ENCODE results near the gene C16orf95. TPM values are rescaled to one million over a fixed set of nuclear protein-coding genes. Genes with fewer than 3 reads are reported as not detected.

The C16orf95 gene
- total and polyA plus RNA-seq, 4 donors: 0.48 to 4.3 (median 2.1) TPM

DNA sequence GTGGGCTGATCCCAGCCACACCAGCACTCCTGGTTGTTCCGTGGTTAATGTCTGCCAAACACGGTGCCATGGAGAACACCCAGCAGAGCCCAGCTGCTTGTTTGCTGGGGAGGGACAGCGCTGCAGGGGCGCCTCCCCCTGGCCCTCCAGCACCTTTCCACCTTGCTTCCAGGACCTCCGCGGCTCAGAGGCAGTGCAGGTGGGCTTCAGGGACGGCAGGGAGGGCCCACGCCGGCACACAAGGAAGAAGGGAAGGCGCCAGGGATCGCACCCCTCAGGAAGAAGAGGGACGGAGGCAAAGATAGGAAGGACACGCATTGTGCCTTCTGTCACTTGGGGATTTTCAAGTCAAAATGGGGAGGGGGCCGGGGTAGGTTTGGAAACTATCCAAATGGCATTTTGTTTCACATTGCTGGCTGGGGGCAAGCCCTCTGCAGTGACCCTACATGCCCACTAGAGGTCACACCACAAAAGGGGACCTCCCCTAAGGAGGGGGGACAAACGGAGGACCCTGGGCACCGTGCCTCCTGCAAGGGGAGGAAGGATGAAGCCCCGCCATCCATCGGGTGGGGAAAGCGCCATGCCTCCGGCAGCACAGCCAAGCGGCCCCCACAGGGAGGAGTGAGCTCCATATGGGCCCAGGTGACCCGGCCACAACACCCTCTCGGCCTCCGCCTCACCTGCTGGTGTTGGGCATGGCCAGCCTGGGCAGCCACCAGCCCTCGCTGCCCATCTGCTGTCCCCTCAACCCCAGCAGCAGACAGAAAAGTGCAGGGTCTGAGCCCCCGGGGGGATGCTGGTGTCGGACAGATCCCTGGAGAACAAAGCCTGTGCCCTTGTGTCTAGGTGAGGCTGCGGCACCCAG is 7.5 kb upstream of the C16orf95 start:
- no peak overlapping the region for H3K4me3 ChIP-seq

DNA sequence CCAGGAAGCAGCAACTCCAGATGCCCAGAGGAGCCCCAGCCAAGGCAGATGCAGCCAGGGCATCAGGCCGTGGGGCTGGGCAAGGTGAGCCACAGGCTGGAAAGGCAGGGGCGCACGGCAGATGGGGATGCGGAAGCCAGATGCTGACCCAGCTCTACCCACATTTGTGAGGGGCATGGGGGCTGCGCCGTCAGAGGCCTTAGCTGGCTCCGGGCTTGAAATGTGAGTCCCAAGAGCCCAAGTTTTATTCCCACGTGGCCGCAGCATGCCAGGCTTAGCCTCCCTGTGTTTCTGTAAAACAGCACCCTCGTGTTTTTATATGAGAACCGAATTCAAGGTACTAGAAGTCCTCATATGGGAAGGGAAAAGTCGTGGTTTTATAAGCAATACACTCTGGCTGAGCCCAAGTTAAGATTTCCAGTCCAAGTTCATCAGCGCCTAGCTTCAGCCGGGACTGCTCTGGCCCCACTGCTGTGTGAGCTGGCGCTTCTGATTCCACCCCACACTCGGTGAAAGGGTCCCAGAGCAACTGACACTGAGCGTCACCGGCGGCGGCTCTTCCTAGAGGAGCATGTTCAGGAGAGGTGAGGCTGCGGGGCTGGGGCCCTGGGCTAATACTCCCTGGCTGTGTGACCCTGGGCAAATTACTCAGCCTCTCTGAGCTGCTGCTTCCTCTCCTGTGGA is 6.7 kb upstream of the C16orf95 start:
- Histone ChIP-seq H3K4me3 (no peak overlapping the region), H3K27me3 (ENCODE audit: control insufficient read depth in 3 of 3, insufficient read depth in 3 of 3, low read length in 2 of 3) (no peaks in the 10 kb centered on the region), H3K9ac (ENCODE audit: insufficient read depth in 1 of 2, low read length in 2 of 2) (no peak overlapping the region), H3K4me1 (ENCODE audit: control insufficient read depth in 5 of 5, insufficient read depth in 5 of 5, low read length in 5 of 5) (peaks cover 0 to 13% (median 4%) of the 10 kb centered on the region in 5 donors), H3K9me3 (ENCODE audit: control insufficient read depth in 4 of 4, insufficient read depth in 3 of 4, low read length in 3 of 4) (no peaks in the 10 kb centered on the region), H3K27ac (ENCODE audit: low read depth in 1 of 2, low read length in 1 of 2) (no peak overlapping the region), H3K36me3 (ENCODE audit: control insufficient read depth in 4 of 4, insufficient read depth in 4 of 4, low read length in 4 of 4) (peaks cover 0 to 8% (median 5%) of the 10 kb centered on the region in 4 donors)
- DNase-seq: no peak
- no peak for ATAC-seq (ENCODE audit: insufficient read depth, low FRiP score)
- WGBS, 2 donors: 92 to 94% methylated on average over 21 of the region's 21 CpGs
- TF ChIP-seq, protein P1, sequence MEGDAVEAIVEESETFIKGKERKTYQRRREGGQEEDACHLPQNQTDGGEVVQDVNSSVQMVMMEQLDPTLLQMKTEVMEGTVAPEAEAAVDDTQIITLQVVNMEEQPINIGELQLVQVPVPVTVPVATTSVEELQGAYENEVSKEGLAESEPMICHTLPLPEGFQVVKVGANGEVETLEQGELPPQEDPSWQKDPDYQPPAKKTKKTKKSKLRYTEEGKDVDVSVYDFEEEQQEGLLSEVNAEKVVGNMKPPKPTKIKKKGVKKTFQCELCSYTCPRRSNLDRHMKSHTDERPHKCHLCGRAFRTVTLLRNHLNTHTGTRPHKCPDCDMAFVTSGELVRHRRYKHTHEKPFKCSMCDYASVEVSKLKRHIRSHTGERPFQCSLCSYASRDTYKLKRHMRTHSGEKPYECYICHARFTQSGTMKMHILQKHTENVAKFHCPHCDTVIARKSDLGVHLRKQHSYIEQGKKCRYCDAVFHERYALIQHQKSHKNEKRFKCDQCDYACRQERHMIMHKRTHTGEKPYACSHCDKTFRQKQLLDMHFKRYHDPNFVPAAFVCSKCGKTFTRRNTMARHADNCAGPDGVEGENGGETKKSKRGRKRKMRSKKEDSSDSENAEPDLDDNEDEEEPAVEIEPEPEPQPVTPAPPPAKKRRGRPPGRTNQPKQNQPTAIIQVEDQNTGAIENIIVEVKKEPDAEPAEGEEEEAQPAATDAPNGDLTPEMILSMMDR (IDR thresholded peaks at IDR 0.05; ENCODE audit: control extremely low read depth, extremely low read depth): no peak

More for the DNA sequence above, 7.5 kb upstream of the C16orf95 start:
- peaks cover 0 to 15% (median 6%) of the 10 kb centered on the region in 4 donors for H3K36me3 ChIP-seq (ENCODE audit: control insufficient read depth in 4 of 4, insufficient read depth in 4 of 4, low read length in 4 of 4)
- no peaks in the 10 kb centered on the region for H3K27me3 ChIP-seq (ENCODE audit: control insufficient read depth in 3 of 3, insufficient read depth in 3 of 3, low read length in 2 of 3)
- DNase-seq (peak; percentile 42 to 72 (median 47)), ATAC-seq (ENCODE audit: insufficient read depth, low FRiP score) (no peak)
- no peak overlapping the region for H3K27ac ChIP-seq (ENCODE audit: low read depth in 1 of 2, low read length in 1 of 2)
- H3K4me1 ChIP-seq (ENCODE audit: control insufficient read depth in 5 of 5, insufficient read depth in 5 of 5, low read length in 5 of 5): peaks cover 0 to 13% (median 4%) of the 10 kb centered on the region in 5 donors
- WGBS, 2 donors: 56 to 59% methylated on average over 26 to 28 of the region's 28 CpGs
- no peak overlapping the region for H3K9ac ChIP-seq (ENCODE audit: insufficient read depth in 1 of 2, low read length in 2 of 2)
- H3K9me3 ChIP-seq (ENCODE audit: control insufficient read depth in 4 of 4, insufficient read depth in 3 of 4, low read length in 3 of 4): no peaks in the 10 kb centered on the region
- TF ChIP-seq, protein P1 (IDR thresholded peaks at IDR 0.05; ENCODE audit: control extremely low read depth, extremely low read depth): peak; percentile 58

DNA sequence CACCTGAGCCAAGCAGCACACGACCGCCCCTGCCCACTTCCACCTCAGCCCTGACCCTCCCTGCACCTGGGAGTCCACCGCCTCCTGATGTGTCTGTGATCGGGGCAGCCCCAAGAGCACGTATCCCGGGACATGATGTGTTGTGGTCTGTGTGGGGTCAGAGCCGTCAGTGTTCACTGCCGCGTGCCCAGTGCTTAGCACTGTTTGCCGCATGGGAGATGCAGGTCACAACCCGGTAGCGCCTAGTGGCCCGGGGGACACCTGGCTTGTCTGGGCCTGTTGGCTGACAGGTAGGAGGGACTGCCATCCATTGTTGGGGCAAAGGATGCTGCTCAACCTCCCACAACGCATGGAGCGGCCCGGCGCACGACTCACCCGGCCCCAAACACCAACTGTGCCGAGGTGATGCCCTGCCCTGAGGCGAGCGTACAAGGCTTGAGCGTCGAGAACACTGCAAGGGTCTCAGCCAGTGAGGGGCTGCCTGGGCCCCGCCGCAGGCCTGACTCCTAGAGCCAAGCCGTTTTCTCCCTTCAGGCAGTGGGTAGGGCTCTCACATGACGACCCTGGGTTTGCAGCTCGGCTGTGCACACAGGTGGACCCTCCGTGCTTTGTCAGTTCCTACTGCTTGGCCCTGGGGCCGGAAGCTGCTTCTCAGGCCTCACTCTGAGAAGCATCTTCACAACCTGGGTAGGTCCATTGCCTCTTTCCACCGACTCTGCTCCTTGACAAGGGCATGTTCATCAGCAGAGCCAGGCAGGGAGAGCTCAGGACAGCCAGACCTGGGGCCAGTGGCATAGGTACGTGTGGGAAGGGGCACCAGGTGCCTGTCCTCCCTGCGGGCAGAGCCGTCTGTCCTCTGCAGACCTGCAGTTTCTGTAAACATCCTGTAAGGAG is 5.9 kb upstream of the C16orf95 start:
- H3K9ac ChIP-seq (ENCODE audit: insufficient read depth in 1 of 2, low read length in 2 of 2): no peak overlapping the region
- no peak for DNase-seq

More for the DNA sequence above, 5.9 kb upstream of the C16orf95 start:
- no peaks in the 10 kb centered on the region for H3K9me3 ChIP-seq (ENCODE audit: control insufficient read depth in 4 of 4, insufficient read depth in 3 of 4, low read length in 3 of 4)
- peaks cover 3 to 21% (median 5%) of the 10 kb centered on the region in 5 donors for H3K4me1 ChIP-seq (ENCODE audit: control insufficient read depth in 5 of 5, insufficient read depth in 5 of 5, low read length in 5 of 5)
- H3K27ac ChIP-seq (ENCODE audit: low read depth in 1 of 2, low read length in 1 of 2): no peak overlapping the region
- H3K36me3 ChIP-seq (ENCODE audit: control insufficient read depth in 4 of 4, insufficient read depth in 4 of 4, low read length in 4 of 4): peaks cover 0 to 3% (median 0%) of the 10 kb centered on the region in 4 donors
- H3K27me3 ChIP-seq (ENCODE audit: control insufficient read depth in 3 of 3, insufficient read depth in 3 of 3, low read length in 2 of 3): no peaks in the 10 kb centered on the region
- 91 to 96% methylated on average over 35 of the region's 35 CpGs for WGBS, 2 donors
- TF ChIP-seq, protein P1 (IDR thresholded peaks at IDR 0.05; ENCODE audit: control extremely low read depth, extremely low read depth): no peak
- ATAC-seq (ENCODE audit: insufficient read depth, low FRiP score): no peak
- no peak overlapping the region for H3K4me3 ChIP-seq

All from lung (tissue), 12 donors.